ENCODE measurements around the gene RAB17.

DNA sequence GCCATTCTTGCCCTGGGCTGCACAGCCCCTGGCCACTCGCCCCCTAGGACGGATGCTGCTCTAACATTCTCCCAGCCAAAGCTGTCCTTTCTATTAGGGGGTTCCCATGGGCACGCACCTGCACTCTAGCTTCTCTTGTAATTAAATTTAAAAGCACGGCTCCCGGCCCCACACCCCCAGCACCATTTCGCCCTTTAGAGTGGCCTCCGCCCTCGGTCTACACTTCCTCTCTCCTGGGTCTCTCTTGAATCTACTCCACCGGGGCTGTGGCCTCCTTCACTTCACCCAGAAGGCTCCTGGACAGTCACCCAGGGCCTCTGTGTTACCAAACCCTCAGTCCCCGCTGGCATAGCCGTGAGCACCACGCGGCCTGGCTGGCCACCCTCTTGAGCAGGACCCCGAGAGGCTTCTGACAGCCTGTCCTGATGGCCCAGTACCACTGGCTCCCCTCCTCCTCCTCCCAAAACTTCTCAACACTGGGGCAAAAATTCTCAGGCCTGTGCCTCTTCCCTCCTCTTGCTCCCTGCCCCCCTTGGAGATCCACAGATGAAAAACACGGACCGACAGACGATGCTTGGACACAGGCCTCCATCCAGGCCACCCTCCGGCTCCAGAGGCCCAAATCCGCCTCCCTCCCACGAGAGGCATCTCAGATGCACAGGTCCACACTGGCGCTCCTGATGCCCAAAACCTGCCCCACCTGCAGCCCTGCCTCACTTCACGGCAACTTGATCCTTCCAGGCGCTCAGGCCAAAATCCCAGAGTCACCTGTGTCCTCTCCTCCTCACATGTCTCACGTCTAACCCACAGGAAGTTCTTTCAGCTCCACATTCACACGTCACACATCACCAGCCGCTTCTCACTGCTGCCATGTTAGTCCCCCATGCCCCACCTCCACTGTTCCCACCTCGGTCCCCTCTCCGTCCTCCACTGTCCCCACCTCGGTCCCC, 6.9 kb upstream of the RAB17 start:
- TF ChIP-seq ZNF217 (IDR thresholded peaks at IDR 0.05) = no peak
- TF ChIP-seq, protein P1, sequence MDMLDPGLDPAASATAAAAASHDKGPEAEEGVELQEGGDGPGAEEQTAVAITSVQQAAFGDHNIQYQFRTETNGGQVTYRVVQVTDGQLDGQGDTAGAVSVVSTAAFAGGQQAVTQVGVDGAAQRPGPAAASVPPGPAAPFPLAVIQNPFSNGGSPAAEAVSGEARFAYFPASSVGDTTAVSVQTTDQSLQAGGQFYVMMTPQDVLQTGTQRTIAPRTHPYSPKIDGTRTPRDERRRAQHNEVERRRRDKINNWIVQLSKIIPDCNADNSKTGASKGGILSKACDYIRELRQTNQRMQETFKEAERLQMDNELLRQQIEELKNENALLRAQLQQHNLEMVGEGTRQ (IDR thresholded peaks at IDR 0.05; ENCODE audit: borderline replicate concordance, low read depth, low read length) = no peak
- no peak for TF ChIP-seq POLR2A (IDR thresholded peaks at IDR 0.05; ENCODE audit: low read depth, low read length)
- TF ChIP-seq BACH1 (IDR thresholded peaks at IDR 0.05; ENCODE audit: borderline replicate concordance) = no peak
- TF ChIP-seq MTA2 (IDR thresholded peaks at IDR 0.05; ENCODE audit: low read depth) = no peak
- no peak for TF ChIP-seq NFYA (IDR thresholded peaks at IDR 0.05; ENCODE audit: borderline replicate concordance, low read depth, low read length)

All from GM12878 (cell line).